A172 (cell line): ENCODE data around the gene FUOM. TPM values are rescaled to one million over a fixed set of nuclear protein-coding genes. Genes with fewer than 3 reads are reported as not detected.
"Not testable (repeated sequence)": the region's sequence is repeated elsewhere in the genome, so short reads cannot be mapped to it uniquely, and the experiment has no call there.

Source experiments
- DNase-seq: peaks from one replicate; pipeline ENCODE4 v3.0.0-alpha.2; 2015; ENCODE audit warnings: low spot score
- total RNA-seq: library from RNA; depleted of rRNA; stranded (reverse); fragments of >200 nt; shearing (Covaris generic); gene quantifications from 2 replicates; pipeline ENCODE4 v1.2.3, GENCODE V29; 2014

FUOM gene
- total RNA-seq, 1 experiment from 2014 or later = 6.6 TPM

- no peak for DNase-seq
Observed at GRCh38 chr10:133368153-133368552, 10.3 kb upstream of the FUOM start.

- not testable (repeated sequence) for DNase-seq
Observed at GRCh38 chr10:133367461-133367860, 9.6 kb upstream of the FUOM start.

GRCh38 chr10:133366751-133367150, 8.9 kb upstream of the FUOM start:
- DNase-seq = no peak

GRCh38 chr10:133366130-133366478, 8.3 kb upstream of the FUOM start:
- no peak for DNase-seq

GRCh38 chr10:133365461-133366129, 7.8 kb upstream of the FUOM start:
- no peak for DNase-seq

- DNase-seq = no peak
Observed at GRCh38 chr10:133364645-133365431, 7.0 kb upstream of the FUOM start.

- DNase-seq = no peak
Observed at GRCh38 chr10:133362846-133363245, 5.0 kb upstream of the FUOM start.

- no peak for DNase-seq
Observed at GRCh38 chr10:133361773-133362441, 4.1 kb upstream of the FUOM start.

- no peak for DNase-seq
Observed at GRCh38 chr10:133361227-133361626, 3.4 kb upstream of the FUOM start.

GRCh38 chr10:133359972-133360610, 2.3 kb upstream of the FUOM start:
- no peak for DNase-seq

- no peak for DNase-seq
Observed at GRCh38 chr10:133359554-133359971, 1.7 kb upstream of the FUOM start.

- no peak for DNase-seq
Observed at GRCh38 chr10:133358925-133359310, 1.1 kb upstream of the FUOM start.

GRCh38 chr10:133358162-133358924, 524 bp upstream of the FUOM start:
- no peak for DNase-seq

- no peak for DNase-seq
Observed at GRCh38 chr10:133356549-133357284, 1.1 kb downstream of the FUOM start.

- no peak for DNase-seq
Observed at GRCh38 chr10:133355991-133356390, 1.8 kb downstream of the FUOM start.

- DNase-seq = no peak
Observed at GRCh38 chr10:133355266-133355665, 2.6 kb downstream of the FUOM start.

- DNase-seq = no peak
Observed at GRCh38 chr10:133354672-133355240, 3.1 kb downstream of the FUOM start.

- DNase-seq = no peak
Observed at GRCh38 chr10:133353988-133354605, 3.7 kb downstream of the FUOM start.

- no peak for DNase-seq
Observed at GRCh38 chr10:133353202-133353959, 4.4 kb downstream of the FUOM start.
